ENCODE results near the gene CALHM3.

DNA sequence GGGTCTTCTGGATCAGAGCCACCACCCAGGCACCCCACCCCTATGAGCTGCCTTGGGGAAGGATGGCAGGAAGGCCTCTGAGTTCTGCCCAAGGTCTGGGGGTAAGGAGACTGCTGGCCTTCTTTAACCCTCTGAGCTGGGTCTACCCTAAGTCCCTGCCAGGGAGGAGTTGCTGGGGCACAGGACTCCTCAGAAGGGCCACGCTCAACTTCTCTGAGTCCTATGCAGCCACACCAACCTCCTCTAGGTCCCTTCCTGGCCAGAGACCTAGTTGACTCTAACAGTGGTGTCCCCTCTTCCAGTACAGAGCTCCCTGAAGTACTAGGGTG is 11.9 kb upstream of the CALHM3 start:
- TF ChIP-seq, protein P1, sequence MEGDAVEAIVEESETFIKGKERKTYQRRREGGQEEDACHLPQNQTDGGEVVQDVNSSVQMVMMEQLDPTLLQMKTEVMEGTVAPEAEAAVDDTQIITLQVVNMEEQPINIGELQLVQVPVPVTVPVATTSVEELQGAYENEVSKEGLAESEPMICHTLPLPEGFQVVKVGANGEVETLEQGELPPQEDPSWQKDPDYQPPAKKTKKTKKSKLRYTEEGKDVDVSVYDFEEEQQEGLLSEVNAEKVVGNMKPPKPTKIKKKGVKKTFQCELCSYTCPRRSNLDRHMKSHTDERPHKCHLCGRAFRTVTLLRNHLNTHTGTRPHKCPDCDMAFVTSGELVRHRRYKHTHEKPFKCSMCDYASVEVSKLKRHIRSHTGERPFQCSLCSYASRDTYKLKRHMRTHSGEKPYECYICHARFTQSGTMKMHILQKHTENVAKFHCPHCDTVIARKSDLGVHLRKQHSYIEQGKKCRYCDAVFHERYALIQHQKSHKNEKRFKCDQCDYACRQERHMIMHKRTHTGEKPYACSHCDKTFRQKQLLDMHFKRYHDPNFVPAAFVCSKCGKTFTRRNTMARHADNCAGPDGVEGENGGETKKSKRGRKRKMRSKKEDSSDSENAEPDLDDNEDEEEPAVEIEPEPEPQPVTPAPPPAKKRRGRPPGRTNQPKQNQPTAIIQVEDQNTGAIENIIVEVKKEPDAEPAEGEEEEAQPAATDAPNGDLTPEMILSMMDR (IDR thresholded peaks at IDR 0.05), result no peak
- TF ChIP-seq CREB1 (CRISPR knock-in tag; IDR thresholded peaks at IDR 0.05) (no peak), FOXP1 (CRISPR knock-in tag; IDR thresholded peaks at IDR 0.05; ENCODE audit: borderline replicate concordance) (no peak), RELA (CRISPR knock-in tag; IDR thresholded peaks at IDR 0.05; ENCODE audit: borderline replicate concordance) (no peak), FOXK1 (CRISPR knock-in tag; IDR thresholded peaks at IDR 0.05) (no peak), ELF4 (CRISPR knock-in tag; IDR thresholded peaks at IDR 0.05; ENCODE audit: low read depth) (no peak), NR1H2 (CRISPR knock-in tag; IDR thresholded peaks at IDR 0.05) (no peak), ZNF138 (CRISPR knock-in tag; conservative IDR thresholded peaks at IDR 0.05) (no peak), GRHL2 (CRISPR knock-in tag; IDR thresholded peaks at IDR 0.05; ENCODE audit: insufficient replicate concordance, severe bottlenecking) (no peak), IRF2 (CRISPR knock-in tag; IDR thresholded peaks at IDR 0.05; ENCODE audit: borderline replicate concordance, low read depth) (no peak)
- TF ChIP-seq, protein P2, sequence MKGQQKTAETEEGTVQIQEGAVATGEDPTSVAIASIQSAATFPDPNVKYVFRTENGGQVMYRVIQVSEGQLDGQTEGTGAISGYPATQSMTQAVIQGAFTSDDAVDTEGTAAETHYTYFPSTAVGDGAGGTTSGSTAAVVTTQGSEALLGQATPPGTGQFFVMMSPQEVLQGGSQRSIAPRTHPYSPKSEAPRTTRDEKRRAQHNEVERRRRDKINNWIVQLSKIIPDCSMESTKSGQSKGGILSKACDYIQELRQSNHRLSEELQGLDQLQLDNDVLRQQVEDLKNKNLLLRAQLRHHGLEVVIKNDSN (CRISPR knock-in tag; IDR thresholded peaks at IDR 0.05), result no peak
- TF ChIP-seq, protein P3, sequence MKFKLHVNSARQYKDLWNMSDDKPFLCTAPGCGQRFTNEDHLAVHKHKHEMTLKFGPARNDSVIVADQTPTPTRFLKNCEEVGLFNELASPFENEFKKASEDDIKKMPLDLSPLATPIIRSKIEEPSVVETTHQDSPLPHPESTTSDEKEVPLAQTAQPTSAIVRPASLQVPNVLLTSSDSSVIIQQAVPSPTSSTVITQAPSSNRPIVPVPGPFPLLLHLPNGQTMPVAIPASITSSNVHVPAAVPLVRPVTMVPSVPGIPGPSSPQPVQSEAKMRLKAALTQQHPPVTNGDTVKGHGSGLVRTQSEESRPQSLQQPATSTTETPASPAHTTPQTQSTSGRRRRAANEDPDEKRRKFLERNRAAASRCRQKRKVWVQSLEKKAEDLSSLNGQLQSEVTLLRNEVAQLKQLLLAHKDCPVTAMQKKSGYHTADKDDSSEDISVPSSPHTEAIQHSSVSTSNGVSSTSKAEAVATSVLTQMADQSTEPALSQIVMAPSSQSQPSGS (CRISPR knock-in tag; IDR thresholded peaks at IDR 0.05; ENCODE audit: borderline replicate concordance, low read depth), result no peak

Measured in WTC11 (cell line).